Endodermal cell (in vitro differentiated cells): ENCODE data around the gene PTPRE. TPM values are rescaled to one million over a fixed set of nuclear protein-coding genes. Genes with fewer than 3 reads are reported as not detected.
A peak's percentile ranks its signal among the peaks of the same experiment; 100 is the strongest.

Experiments
- DNase-seq: peaks from one replicate; pipeline ENCODE4 v3.0.0-alpha.2; 2017
- H3K27ac ChIP-seq: 2 replicates; pipeline ENCODE4 v1.5.1; 2013; ENCODE audit warnings: mild to moderate bottlenecking, low read depth, low read length, moderate library complexity
- H3K27me3 ChIP-seq: 2 replicates; pipeline ENCODE4 v1.6.1; 2013; ENCODE audit warnings: mild to moderate bottlenecking, low read length, moderate library complexity; ENCODE audit not compliant: insufficient read depth, control insufficient read depth, poor library complexity, severe bottlenecking
- H3K36me3 ChIP-seq: 2 replicates; pipeline ENCODE4 v1.7.0; 2013; ENCODE audit warnings: mild to moderate bottlenecking, low read length, moderate library complexity; ENCODE audit not compliant: control insufficient read depth, insufficient read depth
- H3K4me1 ChIP-seq: one replicate; pipeline ENCODE4 v1.7.0; 2013; ENCODE audit warnings: low read length; ENCODE audit not compliant: control insufficient read depth, insufficient read depth
- H3K4me3 ChIP-seq: 2 replicates; pipeline ENCODE4 v1.5.1; 2013; ENCODE audit warnings: mild to moderate bottlenecking, low read length, moderate library complexity
- H3K9ac ChIP-seq: 2 replicates; pipeline ENCODE4 v1.6.1; 2013; ENCODE audit warnings: mild to moderate bottlenecking, low read length, moderate library complexity; ENCODE audit not compliant: poor library complexity, severe bottlenecking; ENCODE audit errors: extremely low read depth
- H3K9me3 ChIP-seq: 2 replicates; pipeline ENCODE4 v1.6.1; 2013; ENCODE audit warnings: mild to moderate bottlenecking, low read length, moderate library complexity; ENCODE audit not compliant: control insufficient read depth
- H3K27ac Mint-ChIP-seq: 2 replicates; pipeline ENCODE4 v1.8.0; 2020; ENCODE audit warnings: mixed read lengths
- H3K27me3 Mint-ChIP-seq: 2 replicates; pipeline ENCODE4 v1.8.0; 2021; ENCODE audit warnings: mild to moderate bottlenecking, mixed read lengths; ENCODE audit not compliant: insufficient read depth
- H3K36me3 Mint-ChIP-seq: 2 replicates; pipeline ENCODE4 v1.8.0; 2020; ENCODE audit warnings: low read depth, mixed read lengths
- H3K4me1 Mint-ChIP-seq: 2 replicates; pipeline ENCODE4 v1.8.0; 2020; ENCODE audit warnings: mixed read lengths
- H3K4me3 Mint-ChIP-seq: 2 replicates; pipeline ENCODE4 v1.8.0; 2020; ENCODE audit warnings: mild to moderate bottlenecking, moderate library complexity, mixed read lengths
- H3K9me3 Mint-ChIP-seq: 2 replicates; pipeline ENCODE4 v1.8.0; 2020; ENCODE audit warnings: mild to moderate bottlenecking, mixed read lengths
- WGBS, 2 experiments: methylation state at CpG; one replicate each; pipeline versions ENCODE4 v1.1.5 to v1.1.7; 2013; ENCODE audit warnings: missing lambda C conversion rate in 2 of 2, mixed read lengths in 1 of 2; ENCODE audit not compliant: insufficient coverage in 1 of 2, insufficient read length in 1 of 2; 5-methylcytosine and 5-hydroxymethylcytosine counted together
- total RNA-seq, 2 donors: library from RNA; stranded (reverse); fragmentation: NEBNext Ultra II Directional in 1 of 2; extraction: Animal tissue kit (Norgen Biotek cat#: 25700) in 1 of 2; gene quantifications; 2 replicates in 1 of 2; 3 replicates in 1 of 2; pipeline ENCODE4 v1.2.1, GENCODE V29; 2021
- TF ChIP-seq, protein P1 (sequence below): fragments of 200-600 bp; sonication (generic); conservative IDR thresholded peaks from 2 replicates; pipeline ENCODE4 v1.5.0; 2021; ENCODE audit warnings: antibody characterized with exemption, mild to moderate bottlenecking

The PTPRE gene
- total RNA-seq, 2 donors from 2014 or later: 0.75 to 3.0 TPM

DNA sequence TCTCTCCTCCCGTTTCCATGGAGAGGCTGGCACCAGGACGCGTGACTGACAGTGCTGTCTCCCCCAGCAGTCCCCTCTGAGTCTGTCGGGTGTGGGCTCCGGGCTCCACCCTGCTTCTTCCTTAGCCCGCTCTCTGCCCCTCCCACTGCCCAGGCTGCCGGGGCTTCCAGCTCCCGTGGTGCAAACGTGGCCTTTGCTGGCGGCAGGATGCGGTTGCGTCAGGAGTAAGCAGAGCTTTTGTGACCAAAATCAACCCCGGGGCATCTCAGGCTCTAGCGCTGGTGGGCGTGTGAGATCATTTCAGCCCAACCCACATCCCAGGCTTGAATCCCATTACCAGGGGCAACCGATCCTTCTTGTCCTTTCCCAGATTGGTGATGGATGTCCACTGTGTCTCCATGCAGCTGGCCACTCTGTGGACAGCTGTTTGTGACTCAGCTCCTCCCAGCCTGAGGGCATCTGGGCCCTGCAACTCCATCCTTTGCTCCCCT is 28.2 kb downstream of the PTPRE start:
- Mint-ChIP-seq H3K27me3 (peaks cover 19% of the 10 kb centered on the region), H3K36me3 (no peaks in the 10 kb centered on the region), H3K9me3 (peaks cover 5% of the 10 kb centered on the region), H3K27ac (no peak overlapping the region), H3K4me3 (no peak overlapping the region), H3K4me1 (no peaks in the 10 kb centered on the region)
- H3K27ac ChIP-seq: no peak overlapping the region
- WGBS, 2 experiments: 88 to 90% methylated on average over 10 to 16 of the region's 16 CpGs
- TF ChIP-seq, protein P1, sequence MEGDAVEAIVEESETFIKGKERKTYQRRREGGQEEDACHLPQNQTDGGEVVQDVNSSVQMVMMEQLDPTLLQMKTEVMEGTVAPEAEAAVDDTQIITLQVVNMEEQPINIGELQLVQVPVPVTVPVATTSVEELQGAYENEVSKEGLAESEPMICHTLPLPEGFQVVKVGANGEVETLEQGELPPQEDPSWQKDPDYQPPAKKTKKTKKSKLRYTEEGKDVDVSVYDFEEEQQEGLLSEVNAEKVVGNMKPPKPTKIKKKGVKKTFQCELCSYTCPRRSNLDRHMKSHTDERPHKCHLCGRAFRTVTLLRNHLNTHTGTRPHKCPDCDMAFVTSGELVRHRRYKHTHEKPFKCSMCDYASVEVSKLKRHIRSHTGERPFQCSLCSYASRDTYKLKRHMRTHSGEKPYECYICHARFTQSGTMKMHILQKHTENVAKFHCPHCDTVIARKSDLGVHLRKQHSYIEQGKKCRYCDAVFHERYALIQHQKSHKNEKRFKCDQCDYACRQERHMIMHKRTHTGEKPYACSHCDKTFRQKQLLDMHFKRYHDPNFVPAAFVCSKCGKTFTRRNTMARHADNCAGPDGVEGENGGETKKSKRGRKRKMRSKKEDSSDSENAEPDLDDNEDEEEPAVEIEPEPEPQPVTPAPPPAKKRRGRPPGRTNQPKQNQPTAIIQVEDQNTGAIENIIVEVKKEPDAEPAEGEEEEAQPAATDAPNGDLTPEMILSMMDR: no peak
- H3K36me3 ChIP-seq: no peaks in the 10 kb centered on the region
- no peaks in the 10 kb centered on the region for H3K9me3 ChIP-seq
- no peak overlapping the region for H3K9ac ChIP-seq
- H3K27me3 ChIP-seq: no peaks in the 10 kb centered on the region
- DNase-seq: no peak
- no peak overlapping the region for H3K4me3 ChIP-seq
- H3K4me1 ChIP-seq: no peaks in the 10 kb centered on the region

DNA sequence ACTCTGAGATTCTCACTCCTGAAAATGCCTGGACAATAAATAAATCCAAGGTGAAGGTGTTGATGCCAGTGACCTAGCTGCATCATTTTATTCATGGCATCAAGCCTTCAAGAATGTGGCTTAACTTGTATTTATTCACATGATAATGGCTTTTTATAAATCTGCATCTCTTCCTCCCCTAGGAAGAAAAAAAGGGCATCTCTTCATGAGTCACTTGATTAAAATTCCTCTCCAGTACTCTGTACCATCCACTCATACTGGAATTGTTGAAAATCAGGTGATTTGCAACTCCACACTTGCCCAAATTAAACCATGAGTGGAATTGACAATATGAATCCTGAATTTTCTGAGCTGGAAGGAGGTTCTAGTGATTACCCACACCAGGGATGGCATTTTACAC is 30.2 kb downstream of the PTPRE start:
- peaks cover 19% of the 10 kb centered on the region for H3K27me3 Mint-ChIP-seq
- H3K9ac ChIP-seq: no peak overlapping the region
- H3K4me3 Mint-ChIP-seq: no peak overlapping the region
- no peak overlapping the region for H3K27ac ChIP-seq
- H3K27ac Mint-ChIP-seq: peak overlapping the region; percentile 35
- no peak overlapping the region for H3K4me3 ChIP-seq
- DNase-seq: no peak
- H3K36me3 Mint-ChIP-seq: no peaks in the 10 kb centered on the region
- no peaks in the 10 kb centered on the region for H3K27me3 ChIP-seq
- H3K36me3 ChIP-seq: no peaks in the 10 kb centered on the region
- TF ChIP-seq, protein P1: no peak
- peaks cover 3% of the 10 kb centered on the region for H3K9me3 Mint-ChIP-seq
- H3K9me3 ChIP-seq: no peaks in the 10 kb centered on the region
- no peaks in the 10 kb centered on the region for H3K4me1 ChIP-seq
- H3K4me1 Mint-ChIP-seq: no peaks in the 10 kb centered on the region

- H3K9ac ChIP-seq: no peak overlapping the region
- no peaks in the 10 kb centered on the region for H3K36me3 ChIP-seq
- TF ChIP-seq, protein P1: no peak
- 82 to 83% methylated on average over 4 of the region's 5 CpGs for WGBS, 2 experiments
- Mint-ChIP-seq H3K27ac (no peak overlapping the region), H3K9me3 (peaks cover 1% of the 10 kb centered on the region), H3K27me3 (peaks cover 19% of the 10 kb centered on the region), H3K4me1 (no peaks in the 10 kb centered on the region), H3K36me3 (no peaks in the 10 kb centered on the region), H3K4me3 (no peak overlapping the region)
- no peak overlapping the region for H3K4me3 ChIP-seq
- H3K27ac ChIP-seq: no peak overlapping the region
- H3K9me3 ChIP-seq: no peaks in the 10 kb centered on the region
- no peaks in the 10 kb centered on the region for H3K4me1 ChIP-seq
- DNase-seq: no peak
- no peaks in the 10 kb centered on the region for H3K27me3 ChIP-seq
Observed at GRCh38 chr10:127937915-127938463, 31.1 kb downstream of the PTPRE start.
